Activated CD8-positive, alpha-beta T cell treated with anti-CD3 and anti-CD28 coated beads, Interleukin-2, amount 10 ng/mL, durations not matched to agents 7 days and 5 days (primary cell): Measurements from ENCODE around the gene MAPK6. TPM values are rescaled to one million over a fixed set of nuclear protein-coding genes. Genes with fewer than 3 reads are reported as not detected.

Experiments
- ATAC-seq: fragments of 150-1000 bp; cut with Tn5 transposase; one replicate; pipeline ENCODE4 v1.10.0; 2021; ENCODE audit warnings: moderate library complexity
- CTCF ChIA-PET: fragments of 350-600 bp; sonication (Branson Sonifier 250); formaldehyde crosslinking; loops from one replicate; lab custom pipeline; 2021; ENCODE audit warnings: antibody characterized with exemption; lab: Charles Lee
- POLR2A ChIA-PET: fragments of 350-600 bp; sonication (Branson Sonifier 250); formaldehyde crosslinking; loops from one replicate; lab custom pipeline; 2021; ENCODE audit warnings: antibody characterized with exemption; lab: Charles Lee
- DNase-seq: peaks from one replicate; pipeline ENCODE4 v3.0.0-alpha.2; 2020
- H3K27ac Mint-ChIP-seq: one replicate; pipeline ENCODE4 v1.8.0; 2021; ENCODE audit warnings: mild to moderate bottlenecking, mixed read lengths
- H3K27me3 Mint-ChIP-seq: one replicate; pipeline ENCODE4 v1.8.0; 2021; ENCODE audit warnings: low read depth, mixed read lengths
- H3K36me3 Mint-ChIP-seq: one replicate; pipeline ENCODE4 v1.8.0; 2021; ENCODE audit warnings: low read depth, mixed read lengths
- H3K4me1 Mint-ChIP-seq: one replicate; pipeline ENCODE4 v1.8.0; 2021; ENCODE audit warnings: low read depth, mixed read lengths
- H3K4me3 Mint-ChIP-seq: one replicate; pipeline ENCODE4 v1.8.0; 2021; ENCODE audit warnings: mild to moderate bottlenecking, mixed read lengths
- H3K9me3 Mint-ChIP-seq: one replicate; pipeline ENCODE4 v1.8.0; 2022; ENCODE audit warnings: mixed read lengths; ENCODE audit not compliant: insufficient read depth
- total RNA-seq, 2 experiments: library from RNA; stranded (reverse); gene quantifications; one replicate each; pipeline ENCODE4 v1.2.3, GENCODE V29; 2021

The MAPK6 gene
- total RNA-seq, 2 experiments from 2014 or later: 26.5 to 31.8 TPM

- no peaks in the 10 kb centered on the region for H3K36me3 Mint-ChIP-seq
- POLR2A ChIA-PET: interaction anchor here (0.6 kb wide), 2 partner anchors 168 to 487 kb away, joined by 3 read pairs; no protein-coding TSS in a partner anchor
- H3K4me1 Mint-ChIP-seq: no peaks in the 10 kb centered on the region
- CTCF ChIA-PET: interaction anchor here (1.2 kb wide), 1 partner anchor 31 kb away, joined by 6 read pairs; no protein-coding TSS in a partner anchor
- no peak overlapping the region for H3K4me3 Mint-ChIP-seq
- no peaks in the 10 kb centered on the region for H3K9me3 Mint-ChIP-seq
- DNase-seq: no peak
- no peak for ATAC-seq
- H3K27me3 Mint-ChIP-seq: peaks cover 40% of the 10 kb centered on the region
- no peak overlapping the region for H3K27ac Mint-ChIP-seq
Measured at GRCh38 chr15:52109559-52110451, 90.8 kb downstream of the MAPK6 start.

DNA sequence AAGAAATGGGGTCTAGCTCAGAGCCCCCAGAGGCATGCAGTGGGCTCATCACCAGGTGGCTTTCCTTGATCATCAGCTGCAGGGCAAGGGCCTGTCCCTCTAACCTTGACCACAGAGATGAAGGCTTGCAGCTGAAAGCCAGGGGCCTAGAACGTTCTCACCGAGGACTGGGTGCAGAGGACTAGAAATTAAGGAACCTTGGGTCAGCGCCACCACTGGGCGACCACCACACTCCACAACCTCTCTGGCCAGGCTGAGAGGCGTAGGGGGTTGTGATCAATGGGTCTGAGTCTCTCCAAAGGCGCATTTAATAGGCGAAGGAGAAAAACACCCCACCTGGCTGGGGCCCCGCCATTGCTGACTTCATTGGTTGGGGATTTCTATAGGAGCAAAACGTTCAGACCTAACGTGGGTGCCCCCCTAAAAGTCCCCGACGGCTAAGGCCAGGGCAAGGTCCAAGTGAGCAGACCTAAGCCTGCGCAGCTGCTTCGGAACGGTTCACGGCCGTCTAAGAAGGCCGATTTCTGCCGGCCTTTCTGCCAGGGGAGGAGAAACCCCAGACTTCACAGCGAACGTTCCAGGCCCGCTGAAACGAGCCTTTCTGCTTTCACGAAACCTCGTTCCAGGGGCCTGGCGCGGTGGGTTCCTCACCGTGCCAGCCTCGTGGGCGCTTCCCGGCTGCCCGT, 92.6 kb downstream of the MAPK6 start:
- Mint-ChIP-seq H3K27me3 (peaks cover 44% of the 10 kb centered on the region), H3K4me1 (peaks cover 11% of the 10 kb centered on the region), H3K36me3 (no peaks in the 10 kb centered on the region), H3K9me3 (no peaks in the 10 kb centered on the region), H3K27ac (no peak overlapping the region), H3K4me3 (peak overlapping the region; percentile 17)
- DNase-seq: no peak
- POLR2A ChIA-PET: no interaction called here
- CTCF ChIA-PET: interaction anchor here (0.6 to 1.5 kb wide), 3 partner anchors 34 to 115 kb away, joined by 3 to 4 read pairs (median 3); no protein-coding TSS in a partner anchor
- ATAC-seq: no peak

DNA sequence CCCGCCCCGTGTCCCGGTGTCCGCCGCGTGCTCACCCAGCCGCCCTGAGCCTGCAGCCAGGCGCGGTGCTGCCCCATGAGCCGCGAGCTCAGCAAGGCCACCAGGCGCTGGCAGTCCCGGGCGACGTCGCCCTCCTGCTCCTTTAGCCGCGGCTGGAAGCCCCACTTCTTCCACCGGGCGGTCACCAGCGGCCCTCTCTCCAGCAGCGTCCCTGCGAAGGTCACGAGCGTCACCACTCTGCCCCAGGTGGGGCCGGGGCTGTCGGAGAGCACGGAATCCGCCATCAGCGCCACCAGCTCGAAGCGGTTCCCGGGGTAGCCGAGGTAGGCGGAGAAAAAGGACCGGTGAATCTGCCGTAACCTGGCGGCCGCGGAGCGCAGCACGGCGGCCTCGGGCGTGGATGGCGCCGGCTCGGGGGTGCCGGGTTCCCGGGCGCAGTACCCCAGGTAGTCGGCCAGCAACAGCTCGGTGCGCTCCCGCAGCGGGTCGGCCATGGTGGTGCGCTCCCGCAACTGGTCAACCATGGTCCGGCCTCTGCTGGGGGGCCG, 93.3 kb downstream of the MAPK6 start:
- H3K36me3 Mint-ChIP-seq: no peaks in the 10 kb centered on the region
- H3K4me3 Mint-ChIP-seq: peak overlapping the region; percentile 58
- ATAC-seq (peak; percentile 90), DNase-seq (peak; percentile 54)
- no peak overlapping the region for H3K27ac Mint-ChIP-seq
- peaks cover 11% of the 10 kb centered on the region for H3K4me1 Mint-ChIP-seq
- peaks cover 44% of the 10 kb centered on the region for H3K27me3 Mint-ChIP-seq
- H3K9me3 Mint-ChIP-seq: no peaks in the 10 kb centered on the region
- CTCF ChIA-PET: interaction anchor here (0.6 to 1.5 kb wide), 3 partner anchors 35 to 115 kb away, joined by 3 to 4 read pairs (median 3); no protein-coding TSS in a partner anchor
- POLR2A ChIA-PET: no interaction called here

- POLR2A ChIA-PET: no interaction called here
- Mint-ChIP-seq H3K27me3 (peaks cover 41% of the 10 kb centered on the region), H3K36me3 (no peaks in the 10 kb centered on the region), H3K27ac (no peak overlapping the region), H3K4me3 (no peak overlapping the region), H3K4me1 (peaks cover 11% of the 10 kb centered on the region), H3K9me3 (no peaks in the 10 kb centered on the region)
- ATAC-seq (no peak), DNase-seq (no peak)
- CTCF ChIA-PET: interaction anchor here (1.2 kb wide), 1 partner anchor 58 kb away, joined by 3 read pairs; no protein-coding TSS in a partner anchor
Measured at GRCh38 chr15:52113235-52113634, 94.2 kb downstream of the MAPK6 start.

DNA sequence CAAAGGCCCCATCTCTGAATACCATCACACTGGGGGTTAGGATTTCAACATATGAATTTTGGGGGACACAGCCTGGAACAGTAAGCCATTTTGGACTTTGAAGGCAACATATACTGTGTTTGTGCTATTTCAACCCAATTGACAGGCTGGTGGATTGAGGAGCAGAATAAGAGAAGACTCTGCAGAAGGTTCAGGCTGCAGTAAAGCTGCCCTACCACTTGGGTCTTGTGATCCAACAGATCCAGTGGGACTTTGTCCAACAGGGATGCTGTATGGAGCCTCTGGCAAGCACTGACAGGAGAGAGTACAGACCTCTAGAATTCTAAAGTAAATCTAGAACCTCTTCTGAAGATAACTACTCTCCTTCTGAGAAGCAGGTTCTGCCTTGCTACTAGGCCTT, 94.7 kb downstream of the MAPK6 start:
- H3K4me3 Mint-ChIP-seq: no peak overlapping the region
- POLR2A ChIA-PET: interaction anchor here (1.3 kb wide), 1 partner anchor 9 kb away, joined by 3 read pairs; no protein-coding TSS in a partner anchor

GRCh38 chr15:52114261-52115055, 95.4 kb downstream of the MAPK6 start:
- POLR2A ChIA-PET: interaction anchor here (1.3 kb wide), 1 partner anchor 8 kb away, joined by 3 read pairs; no protein-coding TSS in a partner anchor
- ATAC-seq: no peak

More for the DNA sequence above, 94.7 kb downstream of the MAPK6 start:
- no peaks in the 10 kb centered on the region for H3K9me3 Mint-ChIP-seq
- no peaks in the 10 kb centered on the region for H3K36me3 Mint-ChIP-seq
- CTCF ChIA-PET: interaction anchor here (1.2 kb wide), 1 partner anchor 57 kb away, joined by 3 read pairs; no protein-coding TSS in a partner anchor
- peaks cover 39% of the 10 kb centered on the region for H3K27me3 Mint-ChIP-seq
- no peak overlapping the region for H3K27ac Mint-ChIP-seq
- DNase-seq: no peak
- ATAC-seq: no peak
- H3K4me1 Mint-ChIP-seq: peaks cover 11% of the 10 kb centered on the region

GRCh38 chr15:52115598-52116427, 96.8 kb downstream of the MAPK6 start:
- peaks cover 23% of the 10 kb centered on the region for H3K27me3 Mint-ChIP-seq
- no peaks in the 10 kb centered on the region for H3K36me3 Mint-ChIP-seq
- no peaks in the 10 kb centered on the region for H3K9me3 Mint-ChIP-seq
- H3K4me3 Mint-ChIP-seq: no peak overlapping the region
- peaks cover 11% of the 10 kb centered on the region for H3K4me1 Mint-ChIP-seq
- ChIA-PET CTCF (interaction anchor here (1.4 kb wide), 1 partner anchor 93 kb away, joined by 5 read pairs; no protein-coding TSS in a partner anchor), POLR2A (no interaction called here)
- ATAC-seq (no peak), DNase-seq (no peak)
- no peak overlapping the region for H3K27ac Mint-ChIP-seq

More at GRCh38 chr15:52114261-52115055, 95.4 kb downstream of the MAPK6 start:
- DNase-seq: no peak
- H3K27ac Mint-ChIP-seq: no peak overlapping the region
- peaks cover 11% of the 10 kb centered on the region for H3K4me1 Mint-ChIP-seq
- H3K27me3 Mint-ChIP-seq: peaks cover 34% of the 10 kb centered on the region
- H3K9me3 Mint-ChIP-seq: no peaks in the 10 kb centered on the region
- no peaks in the 10 kb centered on the region for H3K36me3 Mint-ChIP-seq
- H3K4me3 Mint-ChIP-seq: no peak overlapping the region
- CTCF ChIA-PET: interaction anchor here (0.8 to 1.4 kb wide), 3 partner anchors 57 to 112 kb away, joined by 3 to 5 read pairs (median 3); no protein-coding TSS in a partner anchor

Other genes starting within 250 kb of the MAPK6 start
- gene TMOD3, start 189.6 kb upstream of the MAPK6 start, total RNA-seq: 10 to 100 TPM; 73.8 to 74.1 TPM
- gene LEO1, start 47.4 kb upstream of the MAPK6 start, total RNA-seq: 10 to 100 TPM; 30.3 to 33.4 TPM
- gene BCL2L10, start 93.6 kb downstream of the MAPK6 start, total RNA-seq: under 1 TPM in 1 of 2 experiments, not detected in 1; 0.26 TPM
- gene GNB5, start 172.2 kb downstream of the MAPK6 start, total RNA-seq: 10 to 100 TPM; 33.8 to 37.0 TPM